Activated T-helper 1 cell treated with Interleukin-2 at 50 U/mL for 16 hours (primary cell): ENCODE measurements around the gene TMED6.
A peak's percentile ranks its signal among the peaks of the same experiment; 100 is the strongest.
"Not testable (repeated sequence)": the region's sequence is repeated elsewhere in the genome, so short reads cannot be mapped to it uniquely, and the experiment has no call there.

ENCODE experiments used
- DNase-seq: peaks from one replicate; pipeline ENCODE4 v3.0.0-alpha.2; 2020; ENCODE audit warnings: low read depth

Gene TMED6

DNA sequence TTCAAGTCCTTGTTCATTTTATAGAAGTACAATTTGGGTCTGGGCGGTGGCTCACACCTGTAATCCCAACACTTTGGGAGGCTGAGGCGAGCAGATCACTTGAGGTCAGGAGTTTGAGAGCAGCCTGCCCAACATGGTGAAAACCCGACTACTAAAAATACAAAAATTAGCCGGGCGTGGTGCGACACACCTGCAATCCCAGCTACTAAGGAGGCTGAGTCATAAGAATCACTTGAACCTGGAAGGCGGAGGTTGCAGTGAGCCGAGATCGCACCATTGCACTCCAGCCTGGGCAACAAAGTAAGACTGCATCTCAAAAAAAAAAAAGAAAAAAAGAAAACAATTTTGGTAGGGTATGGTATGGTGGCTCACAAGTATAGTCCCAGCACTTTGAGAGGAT lies 8.5 kb upstream of the TMED6 start:
- DNase-seq: not testable (repeated sequence)

DNA sequence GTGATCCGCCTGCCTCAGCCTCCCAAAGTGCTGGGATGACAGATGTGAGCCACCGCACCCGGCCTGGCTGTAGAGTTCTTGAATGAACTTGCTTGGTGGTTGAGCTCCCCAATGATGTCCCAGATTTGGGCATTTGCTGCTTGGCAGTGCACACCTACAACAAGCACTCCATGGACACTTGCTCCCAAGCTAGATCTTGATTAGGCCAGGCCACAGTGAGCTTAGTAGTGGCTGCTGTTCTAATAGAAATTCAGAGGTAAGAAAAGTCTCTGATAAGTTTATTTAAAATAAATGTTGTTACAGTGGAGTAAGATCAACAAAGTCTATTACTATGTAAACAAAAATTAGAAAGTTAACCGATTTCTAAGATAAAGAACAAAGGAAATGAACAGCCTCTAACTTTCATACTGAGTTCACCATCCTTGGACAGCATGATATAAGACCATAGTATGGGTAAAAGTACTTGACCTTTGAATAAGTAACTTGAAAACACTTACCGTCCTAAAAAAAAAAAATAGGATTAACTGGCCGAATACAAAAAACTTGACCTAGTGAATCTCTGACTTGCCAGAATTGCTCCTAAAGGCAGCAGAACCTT lies 951 bp downstream of the TMED6 start:
- DNase-seq: no peak

DNA sequence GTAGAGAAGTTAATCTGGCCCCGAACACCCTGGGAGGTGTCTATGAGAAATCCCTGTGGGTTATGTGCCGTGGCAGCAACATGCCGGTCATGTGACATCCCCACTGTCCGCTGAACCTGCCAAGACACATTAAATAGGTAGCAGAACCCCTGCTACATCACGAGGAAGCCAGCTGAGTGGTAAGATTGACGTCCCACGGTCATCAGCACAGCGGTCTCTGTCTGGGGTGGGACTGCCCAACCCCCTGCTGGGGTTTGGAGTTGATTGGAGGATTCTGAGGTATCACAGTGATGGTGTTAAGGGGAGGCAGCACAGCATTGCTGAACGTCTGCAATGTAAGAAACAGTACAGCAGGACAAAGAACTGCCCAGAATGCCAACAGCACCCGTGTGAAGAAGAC lies 2.0 kb downstream of the TMED6 start:
- no peak for DNase-seq

DNA sequence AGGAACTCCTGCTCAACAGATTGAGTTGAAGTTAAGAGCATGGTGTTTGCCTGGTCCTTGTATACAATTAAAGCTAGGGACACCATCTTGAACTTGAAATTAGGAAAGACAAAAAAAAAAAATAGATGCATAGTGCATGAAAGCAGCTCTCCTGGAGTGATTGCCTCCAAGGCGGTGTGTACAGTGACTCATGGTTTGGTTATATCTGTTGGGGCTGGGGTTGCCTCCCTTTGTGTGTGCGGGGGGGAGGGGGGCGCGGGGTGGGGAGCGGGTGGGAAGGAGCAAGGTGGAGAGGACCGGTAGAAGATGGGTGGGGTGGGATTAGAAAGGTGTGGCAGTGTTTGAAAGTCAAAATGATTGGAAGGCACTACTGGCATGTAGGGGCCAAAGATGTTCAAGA lies 3.4 kb downstream of the TMED6 start:
- no peak for DNase-seq

DNA sequence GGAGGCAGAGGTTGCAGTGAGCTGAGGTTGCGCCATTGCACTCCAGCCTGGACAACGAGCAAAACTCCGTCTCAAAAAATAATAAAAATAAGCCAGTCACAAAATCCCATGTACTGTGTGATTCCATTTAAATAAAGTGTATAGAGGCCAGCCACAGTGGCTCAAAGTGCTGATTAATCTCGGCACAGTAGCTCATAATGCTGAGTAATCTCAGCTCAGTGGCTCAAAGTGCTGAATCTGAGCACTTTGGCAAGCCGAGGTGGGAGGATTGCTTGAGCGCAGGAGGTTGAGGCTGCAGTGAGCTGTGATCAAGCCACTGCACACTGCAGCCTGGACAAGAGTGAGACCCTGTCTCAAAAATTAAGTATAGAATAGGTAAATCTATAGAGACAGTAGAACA lies 4.9 kb downstream of the TMED6 start:
- DNase-seq: no peak

DNA sequence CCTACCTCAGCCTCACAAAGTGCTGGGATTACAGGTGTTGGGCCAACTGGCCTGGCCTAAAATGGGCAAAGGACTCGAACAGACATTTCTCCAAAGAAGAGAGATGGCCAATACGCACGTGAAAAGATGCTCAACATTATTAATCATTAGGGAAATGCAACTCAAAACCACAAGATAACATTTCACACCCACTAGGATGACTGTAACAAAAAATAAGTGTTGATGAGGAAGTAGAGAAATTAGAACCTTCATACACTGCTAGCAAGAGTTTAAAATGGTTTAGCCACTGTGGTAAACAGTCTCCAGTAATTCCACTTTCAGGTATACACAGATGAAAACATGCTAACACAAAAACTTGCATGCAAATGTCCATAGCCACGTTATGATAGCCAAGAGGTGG lies 5.7 kb downstream of the TMED6 start:
- no peak for DNase-seq

DNA sequence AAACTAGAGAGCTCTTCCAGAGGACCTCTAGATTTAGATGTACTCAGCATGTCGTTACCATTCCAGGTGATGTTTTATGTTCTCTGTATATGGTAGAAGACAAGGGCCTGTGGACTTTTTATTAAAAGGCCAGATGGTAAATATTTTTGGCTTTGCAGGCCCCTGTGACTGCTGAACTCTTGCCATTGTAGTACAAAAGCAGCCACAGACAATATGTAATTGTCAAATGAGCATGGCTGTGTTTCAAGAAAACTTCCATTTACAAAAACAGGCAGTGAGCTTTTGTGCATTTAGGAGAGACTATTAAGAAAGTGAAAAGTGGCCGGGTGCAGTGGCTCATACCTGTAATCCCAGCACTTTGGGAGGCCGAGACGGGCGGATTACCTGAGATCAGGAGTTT lies 7.4 kb downstream of the TMED6 start:
- no peak for DNase-seq

DNA sequence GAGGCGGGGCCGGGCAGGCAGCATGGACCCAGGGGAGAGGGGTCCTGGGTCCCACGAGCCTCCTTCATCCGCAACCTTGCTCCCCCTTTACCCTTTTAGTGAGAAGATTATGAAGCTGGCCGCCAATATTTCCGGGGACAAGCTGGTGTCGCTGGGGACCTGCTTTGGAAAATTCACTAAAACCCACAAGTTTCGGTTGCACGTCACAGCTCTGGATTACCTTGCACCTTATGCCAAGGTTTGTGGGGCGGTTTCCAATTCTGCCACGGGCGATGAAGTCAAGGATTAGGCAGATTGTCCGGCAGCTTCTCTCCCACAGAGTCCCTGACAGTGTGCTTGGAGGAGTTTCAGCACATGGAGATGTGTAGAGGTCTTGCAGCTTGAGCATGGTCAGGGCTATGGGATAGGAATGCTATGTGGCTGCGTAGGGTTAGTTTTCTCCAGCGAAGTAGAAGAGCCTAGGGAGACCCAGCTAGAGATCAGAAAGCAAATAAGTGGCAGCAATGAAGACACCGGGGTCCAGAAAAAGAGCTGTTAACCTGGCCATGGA lies 11.4 kb downstream of the TMED6 start:
- no peak for DNase-seq

DNA sequence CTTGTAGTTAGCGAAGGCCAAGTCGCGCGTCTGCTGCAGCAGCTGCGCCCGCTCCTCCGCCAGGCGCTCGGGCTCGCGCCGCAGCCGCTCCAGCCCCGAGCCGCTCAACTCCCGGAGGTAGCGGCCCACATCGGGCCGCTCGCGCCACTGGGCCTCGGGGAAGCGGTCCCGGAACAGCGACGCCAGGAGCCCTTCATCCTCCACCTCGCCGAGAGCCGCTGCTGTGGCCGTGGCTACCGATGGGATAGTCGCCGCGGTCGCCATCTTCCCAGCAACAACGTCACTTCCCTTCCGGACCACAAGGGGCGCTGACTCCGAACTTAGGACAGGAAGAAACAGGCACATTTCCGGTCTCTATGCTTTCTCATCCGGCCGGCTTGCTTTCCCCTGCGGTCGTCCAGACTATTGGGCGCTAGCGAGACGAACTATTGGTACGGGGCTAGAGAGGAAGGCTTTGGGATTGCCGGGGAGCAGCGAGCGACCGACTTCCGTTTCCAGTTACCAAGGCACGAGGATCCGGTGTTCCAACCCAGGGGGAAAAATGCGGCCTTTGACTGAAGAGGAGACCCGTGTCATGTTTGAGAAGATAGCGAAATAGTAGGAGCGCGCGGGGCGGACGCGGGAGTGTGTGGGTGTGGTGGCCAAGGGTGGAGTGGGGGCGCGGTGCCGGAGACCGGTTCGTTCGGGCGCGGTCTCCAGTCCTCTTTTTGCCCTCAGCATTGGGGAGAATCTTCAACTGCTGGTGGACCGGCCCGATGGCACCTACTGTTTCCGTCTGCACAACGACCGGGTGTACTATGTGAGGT lies 12.1 kb downstream of the TMED6 start, which contains the start of the genes COG8 and NIP7:
Gene COG8 (minus strand): TSS at position 276 of the 806 bp plus-strand sequence. CDS start 12 bp downstream, at position 264.
Gene NIP7 (plus strand): TSS at position 484 of the 806 bp plus-strand sequence. CDS start 58 bp downstream, at position 542.
- DNase-seq: peak; percentile 83

DNA sequence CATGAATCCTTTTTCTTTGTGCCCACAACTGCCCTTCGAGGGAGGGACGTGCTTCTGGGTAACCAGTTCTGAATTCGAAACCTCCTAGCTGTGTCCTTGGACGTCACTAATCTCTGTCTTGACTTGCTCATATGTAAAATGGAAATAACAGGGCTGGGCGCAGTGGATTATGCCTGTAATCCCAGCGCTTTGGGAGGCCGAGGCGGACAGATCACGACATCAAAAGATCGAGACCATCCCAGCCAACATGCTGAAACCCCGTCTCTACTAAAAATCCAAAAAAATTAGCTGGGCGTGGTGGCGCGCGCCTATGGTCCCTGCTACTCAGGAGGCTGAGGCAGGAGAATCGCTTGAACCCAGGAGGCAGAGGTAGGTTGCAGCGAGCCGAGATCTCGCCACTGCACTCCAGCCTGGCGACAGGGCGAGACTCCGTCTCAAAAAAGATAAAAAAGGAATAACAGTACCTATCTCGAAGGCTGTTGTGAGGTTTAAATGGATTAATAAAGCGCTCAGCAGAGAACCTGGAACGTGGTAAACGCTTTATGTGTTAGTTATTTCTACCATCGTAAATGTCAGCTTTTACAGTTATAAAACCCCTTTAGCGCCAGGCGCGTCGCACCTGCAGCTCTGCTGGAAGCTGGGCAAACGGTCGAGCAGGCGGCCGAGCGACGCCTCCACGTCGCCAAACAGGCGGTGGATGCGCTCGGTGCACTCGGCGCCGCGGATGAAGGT lies 12.9 kb downstream of the TMED6 start:
- DNase-seq: no peak

DNA sequence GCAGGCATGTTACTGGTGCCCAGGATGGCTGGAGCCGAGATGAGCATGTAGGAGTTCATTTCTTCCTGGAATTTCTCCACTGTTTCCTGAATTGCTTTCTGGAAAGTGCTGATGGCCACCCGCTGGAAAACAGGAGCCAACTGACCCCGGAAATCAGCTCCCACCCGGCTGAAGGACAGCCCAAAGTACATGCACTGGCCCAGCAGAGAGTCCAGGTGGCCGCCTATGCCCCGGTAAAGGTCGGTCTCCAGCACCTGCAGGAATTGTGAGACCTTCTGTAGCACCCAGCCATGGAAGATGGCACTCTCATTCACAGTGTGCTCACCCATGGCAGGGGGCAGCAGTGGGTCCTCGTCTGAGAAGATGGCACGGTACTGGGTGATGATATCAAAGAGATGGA lies 16.9 kb downstream of the TMED6 start:
- no peak for DNase-seq

DNA sequence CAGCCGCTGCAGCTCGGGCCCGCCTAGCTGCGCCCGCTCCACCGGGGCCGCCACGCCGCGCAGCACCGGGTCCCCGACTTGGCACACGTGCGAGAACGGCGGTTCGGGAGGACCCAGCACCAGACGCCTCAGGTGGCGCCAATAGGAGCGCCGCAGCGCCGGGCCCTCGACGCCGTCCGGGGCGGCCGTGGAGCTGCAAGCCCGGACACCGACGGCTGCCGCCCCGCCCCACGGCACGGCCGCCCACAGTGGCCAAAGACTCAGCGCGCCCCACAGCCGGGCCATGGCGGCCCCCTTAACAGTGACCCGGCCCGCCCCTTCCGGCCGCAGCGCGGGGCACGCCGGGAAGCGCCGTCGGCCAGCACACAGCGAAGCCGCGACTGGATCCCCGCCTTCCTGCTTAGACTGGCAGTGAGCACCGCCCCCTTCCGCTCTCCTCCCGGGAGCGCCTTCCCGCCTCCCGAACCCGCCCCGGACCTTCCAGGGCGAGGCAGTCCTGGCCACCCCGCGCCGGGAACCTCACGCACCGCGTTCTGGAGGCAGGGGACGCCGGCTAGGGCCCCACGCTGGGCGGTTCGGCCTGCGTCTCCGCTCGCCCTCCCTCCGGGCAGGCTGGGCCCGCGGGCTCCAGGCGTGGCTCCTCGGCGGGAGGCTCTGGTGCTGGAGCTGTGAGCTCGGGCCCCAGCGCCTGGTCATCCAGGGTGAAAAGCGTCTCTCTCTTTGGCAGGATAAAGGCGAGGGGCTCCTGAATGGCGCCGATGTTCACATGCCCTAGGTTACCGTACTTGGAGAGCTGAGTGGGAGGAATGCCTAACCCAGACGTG lies 21.1 kb downstream of the TMED6 start, which contains the start of gene PDF:
Gene PDF (minus strand): TSS at position 303 of the 824 bp plus-strand sequence. CDS start 18 bp downstream, at position 285.
- peak; percentile 78 for DNase-seq

DNA sequence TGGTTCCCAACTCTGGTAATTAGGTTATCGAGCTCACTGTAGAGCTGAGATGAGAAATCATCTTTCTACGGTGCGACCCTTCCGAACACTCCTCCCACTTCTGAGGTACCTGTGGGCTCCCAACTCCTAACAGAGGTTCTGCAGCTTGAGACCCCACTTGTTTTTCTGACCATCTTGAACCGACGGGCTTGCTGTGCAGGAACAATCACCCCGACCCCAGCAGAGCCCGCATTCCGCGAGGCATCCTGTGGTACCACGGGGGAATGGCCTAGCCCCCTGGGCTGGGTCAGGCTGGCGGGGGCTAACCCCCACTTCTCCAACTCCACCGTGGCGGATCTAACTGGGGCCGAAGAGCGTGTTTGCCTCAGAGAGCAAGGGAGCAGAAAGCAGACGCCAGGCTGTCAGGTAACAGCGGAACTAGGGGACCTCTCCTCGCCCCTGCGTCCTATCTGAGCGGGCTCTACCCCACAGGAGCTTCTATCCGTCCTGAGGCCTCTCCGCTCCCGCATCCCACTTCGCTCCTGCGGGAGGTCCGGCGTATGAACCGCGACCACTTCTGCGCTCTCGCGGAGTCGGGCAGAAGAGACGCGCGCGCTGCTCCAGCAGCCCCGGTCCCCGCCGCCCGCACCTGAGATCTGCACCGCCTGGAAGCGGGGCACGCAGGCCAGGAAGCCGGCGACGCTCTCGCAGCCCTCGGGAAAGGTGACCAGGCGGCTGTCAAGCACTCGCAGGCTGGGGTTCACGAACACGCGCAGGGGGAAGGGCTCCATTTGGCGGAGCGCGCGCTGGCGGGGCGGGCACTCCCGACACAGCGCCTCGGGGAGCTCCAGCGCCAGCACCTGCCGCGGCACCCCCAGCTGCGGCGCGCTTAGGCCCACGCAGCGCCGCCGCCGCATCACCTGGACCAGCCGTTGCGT lies 22.0 kb downstream of the TMED6 start:
- DNase-seq: peak; percentile 35

DNA sequence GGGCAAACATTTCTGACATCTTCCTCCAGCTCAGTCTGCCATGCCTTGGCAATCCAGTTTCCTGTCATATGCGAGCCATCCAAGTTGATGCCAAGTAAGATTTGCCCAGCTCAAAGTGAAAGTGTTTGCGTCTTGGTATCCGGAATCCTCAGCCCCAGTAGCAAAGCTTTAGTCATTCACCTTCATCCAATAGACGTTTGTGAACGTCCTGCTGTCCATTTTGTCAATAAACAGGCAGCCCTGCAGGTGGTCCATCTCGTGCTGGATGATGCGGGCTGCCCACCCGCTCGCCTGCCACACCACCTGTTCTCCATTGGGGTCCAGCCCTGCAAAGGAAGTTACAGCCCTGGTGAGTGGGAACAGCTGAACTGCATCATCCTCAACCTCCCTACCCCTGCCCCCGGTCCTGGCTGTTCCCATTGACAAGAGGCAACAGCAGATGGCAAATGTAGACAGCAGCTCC lies 22.7 kb downstream of the TMED6 start:
- no peak for DNase-seq

DNA sequence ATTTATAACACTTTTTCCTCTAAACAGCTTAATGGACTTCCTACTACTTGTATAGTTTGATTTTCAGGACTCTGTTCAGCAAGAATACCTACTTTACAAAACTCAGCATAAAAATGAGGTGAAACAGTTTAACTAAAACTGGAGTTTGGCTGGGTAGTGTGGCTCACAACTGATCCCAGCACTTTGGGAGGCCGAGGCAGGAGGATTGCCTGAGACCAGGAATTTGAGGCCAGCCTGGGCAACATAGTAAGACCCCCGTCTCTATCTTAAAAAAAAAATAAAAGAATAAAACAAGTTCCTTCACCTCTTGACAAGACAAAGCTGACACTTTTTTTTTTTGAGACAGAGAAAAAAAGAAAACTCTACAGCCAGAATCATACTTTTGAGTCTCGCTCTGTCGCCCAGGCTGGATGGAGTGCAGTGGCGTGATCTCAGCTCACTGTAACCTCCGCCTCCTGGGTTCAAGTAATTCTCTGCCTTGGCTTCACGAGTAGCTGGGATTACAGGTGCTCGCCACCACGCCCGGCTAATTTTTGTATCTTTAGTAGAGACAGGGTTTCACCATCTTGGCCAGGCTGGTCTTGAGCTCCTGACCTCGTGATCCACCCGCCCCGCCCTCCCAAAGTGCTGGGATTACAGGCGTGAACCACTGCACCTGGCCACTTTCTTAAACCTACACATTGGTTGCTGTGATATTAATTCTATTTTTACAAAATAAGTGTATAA lies 23.8 kb downstream of the TMED6 start:
- DNase-seq: no peak

DNA sequence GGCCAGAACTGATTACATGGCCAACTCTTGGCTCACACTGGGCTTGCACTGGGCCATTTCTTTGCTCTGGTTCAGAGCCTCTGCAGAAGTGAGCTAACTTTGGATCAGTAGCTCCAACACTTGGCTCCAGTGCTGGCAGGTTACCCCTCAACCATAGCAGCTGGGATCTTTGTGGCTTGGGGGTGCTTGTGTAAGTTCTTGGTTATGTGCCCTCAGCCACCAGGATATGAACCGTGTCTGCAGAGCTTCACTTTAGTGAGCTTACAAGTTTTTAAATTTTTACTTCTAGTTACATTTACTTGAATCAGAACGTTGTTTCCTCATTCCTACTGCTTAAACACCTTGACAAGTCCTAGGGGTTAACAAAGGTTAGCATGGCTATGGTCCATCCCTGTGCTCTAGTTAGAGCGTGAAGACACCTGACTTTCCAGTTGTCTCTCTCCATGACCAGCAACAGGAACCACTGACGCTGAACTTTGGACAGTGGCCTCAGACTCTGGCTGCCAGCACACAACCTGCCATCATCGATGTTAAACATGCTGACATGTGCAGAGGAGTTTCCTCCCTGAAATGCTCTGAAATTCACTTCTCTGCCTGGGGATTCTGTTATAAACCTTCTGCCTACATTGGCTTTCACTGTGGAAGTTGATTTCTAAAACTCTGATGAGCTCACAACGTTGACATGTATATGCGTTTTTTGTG lies 25.3 kb downstream of the TMED6 start:
- DNase-seq: no peak

DNA sequence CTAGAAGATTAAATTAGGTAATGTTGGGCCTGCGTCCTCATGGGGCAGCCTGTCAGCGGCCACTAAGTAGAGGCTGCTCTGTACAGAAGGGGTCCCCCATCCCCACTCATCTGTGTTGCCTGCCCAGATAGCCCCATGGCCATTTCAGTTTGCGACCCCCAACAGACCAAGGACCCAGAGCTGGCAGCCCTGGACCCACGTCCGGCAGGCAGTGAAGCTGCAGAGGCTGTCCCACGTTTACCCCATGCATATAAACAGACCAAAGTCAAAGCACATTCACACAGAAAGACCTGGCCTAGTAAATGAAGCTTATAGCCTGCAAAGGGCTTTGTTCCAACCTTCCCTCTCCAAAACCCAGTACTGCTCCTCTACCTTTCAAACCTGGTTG lies 25.8 kb downstream of the TMED6 start:
- no peak for DNase-seq

DNA sequence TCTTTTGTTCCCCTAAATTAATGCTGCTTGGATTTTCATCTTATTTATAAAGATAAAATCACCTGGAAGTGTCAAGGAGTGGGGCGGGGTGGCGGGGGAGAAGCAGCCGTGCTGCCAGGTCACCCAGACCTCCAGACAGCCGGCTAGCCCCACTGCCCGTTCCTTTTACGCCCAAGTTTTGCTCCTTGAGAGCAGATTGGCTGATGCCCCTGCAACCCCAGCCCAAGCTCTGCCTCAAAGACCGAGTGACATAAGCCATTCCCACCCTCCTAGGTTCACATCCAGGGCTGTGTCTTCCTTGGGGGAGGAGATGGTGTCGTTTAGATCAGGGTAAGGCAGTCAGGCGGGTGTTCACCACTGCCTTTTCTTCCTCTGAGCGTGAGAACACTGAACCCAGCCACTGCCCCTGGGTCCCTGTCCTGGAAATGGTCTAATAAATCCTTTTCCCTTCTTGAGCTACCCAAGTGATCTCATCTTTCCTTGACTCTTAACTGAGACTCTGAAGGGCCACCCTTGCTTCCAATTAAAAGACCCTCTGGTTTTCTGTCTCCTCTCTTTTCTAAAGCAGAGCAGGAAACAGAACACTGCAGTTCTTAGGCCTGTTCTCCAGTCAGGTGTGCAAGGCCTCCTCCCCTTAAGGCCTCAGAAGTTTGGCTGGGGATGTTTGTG lies 26.9 kb downstream of the TMED6 start:
- DNase-seq: no peak
